HG02678 (cell line): ENCODE data around the gene TAB2.
"Not testable (repeated sequence)": the region's sequence is repeated elsewhere in the genome, so short reads cannot be mapped to it uniquely, and the experiment has no call there.

Source experiments
- ATAC-seq: cut with Tn5 transposase; IDR thresholded peaks from one replicate; pipeline ENCODE4 v1.9.1; 2021; ENCODE audit warnings: mild to moderate bottlenecking, moderate library complexity; ENCODE audit not compliant: unreplicated experiment

TAB2 gene

DNA sequence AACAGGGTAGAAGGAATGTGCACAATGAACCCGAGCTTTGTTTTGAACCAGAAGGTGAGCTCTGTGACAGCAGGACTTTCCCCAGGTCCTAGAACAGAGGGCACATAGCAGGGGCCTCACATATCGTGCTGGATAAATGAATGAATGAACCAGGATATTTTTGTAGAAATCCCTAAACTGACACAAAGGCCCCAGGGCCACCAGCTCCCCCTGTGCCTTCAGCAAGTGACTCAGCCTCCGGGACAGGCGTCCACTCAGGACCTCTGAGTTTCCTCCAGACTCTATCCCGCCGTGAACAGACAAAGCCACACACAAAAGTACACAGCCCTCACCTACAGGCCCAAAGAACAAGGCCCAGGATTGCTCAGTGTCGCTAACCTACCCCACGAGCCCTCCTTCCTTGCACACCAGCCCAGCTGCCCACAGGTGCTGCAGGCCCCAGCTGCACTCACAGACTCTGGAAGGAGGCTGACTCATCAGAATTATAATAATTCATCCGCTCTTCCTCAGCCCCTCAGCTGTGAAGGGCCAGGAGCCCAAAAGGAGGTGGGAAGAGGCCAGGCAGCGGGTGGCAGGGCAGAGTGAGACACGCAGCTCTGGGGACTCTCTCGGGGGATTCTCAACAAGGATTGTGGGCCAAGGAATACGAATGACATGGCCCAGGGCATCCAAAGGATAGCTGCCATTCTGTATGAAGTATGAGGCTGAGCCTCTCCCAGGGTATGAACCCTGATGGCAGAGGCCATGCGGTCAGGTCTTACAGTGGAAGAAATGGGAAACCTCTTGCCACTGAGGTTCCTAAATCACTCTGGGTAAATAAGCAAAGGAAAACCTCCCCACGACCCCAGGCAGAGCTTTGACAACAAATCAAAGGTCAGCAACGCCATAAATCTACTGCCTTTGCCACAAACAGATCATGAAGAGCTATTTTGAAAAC, 123.5 kb downstream of the TAB2 start:
- ATAC-seq = no peak

DNA sequence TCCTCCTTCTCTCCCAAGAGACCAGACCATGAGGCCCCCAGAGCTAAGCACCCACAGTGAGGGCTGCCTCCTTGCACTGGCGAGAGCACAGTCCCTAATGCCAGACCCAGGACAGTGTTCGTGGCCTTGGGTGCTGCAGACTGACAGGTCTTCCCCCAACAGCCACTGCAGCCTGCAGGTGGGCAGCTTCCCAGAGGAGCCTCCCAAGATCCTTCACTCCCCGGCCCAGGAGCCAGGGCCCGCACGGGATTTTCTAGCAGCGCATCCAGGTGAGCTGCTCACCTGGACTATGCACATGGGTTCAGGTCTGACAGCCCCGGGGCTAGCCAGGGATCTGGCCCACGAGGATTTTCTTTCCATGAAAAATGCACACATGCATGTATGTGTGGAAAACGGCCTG, 124.2 kb downstream of the TAB2 start:
- no peak for ATAC-seq

DNA sequence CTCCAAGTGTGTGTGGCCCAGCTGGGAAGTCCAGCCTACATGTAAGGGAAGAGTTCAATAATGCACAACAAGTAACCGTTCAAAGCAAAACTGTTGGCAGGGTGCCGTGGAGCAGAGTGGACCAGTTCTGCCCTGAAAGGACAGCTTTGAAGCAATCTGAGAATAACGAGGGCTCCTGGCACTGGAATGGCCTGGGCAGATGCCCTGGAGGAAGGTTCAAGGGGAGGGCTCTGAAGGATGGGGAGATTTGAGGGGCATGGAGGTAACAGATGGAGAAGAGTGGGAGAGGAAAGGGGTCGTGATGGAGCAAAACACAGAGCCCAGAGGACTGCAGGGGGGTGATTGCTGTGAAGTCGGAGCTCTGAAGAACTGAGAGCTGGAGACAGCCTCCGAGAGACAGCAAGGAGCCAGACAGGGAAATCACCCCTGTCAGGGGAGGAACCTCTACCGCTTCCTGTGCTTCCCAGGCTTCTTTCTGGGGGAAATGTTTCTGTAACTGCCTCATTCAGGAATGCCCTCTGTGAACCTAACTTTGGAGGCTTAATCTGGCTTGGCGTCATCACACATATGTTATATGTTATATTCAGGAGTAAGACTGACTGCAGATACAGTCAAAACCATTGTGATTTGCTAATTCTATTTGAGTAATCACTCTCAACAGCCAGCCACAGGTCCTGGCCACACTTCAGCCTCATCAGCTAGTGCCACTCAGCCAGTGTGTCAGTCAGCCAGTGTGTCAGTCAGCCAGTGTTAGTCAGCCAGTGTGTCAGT, 126.1 kb downstream of the TAB2 start:
- ATAC-seq = no peak

DNA sequence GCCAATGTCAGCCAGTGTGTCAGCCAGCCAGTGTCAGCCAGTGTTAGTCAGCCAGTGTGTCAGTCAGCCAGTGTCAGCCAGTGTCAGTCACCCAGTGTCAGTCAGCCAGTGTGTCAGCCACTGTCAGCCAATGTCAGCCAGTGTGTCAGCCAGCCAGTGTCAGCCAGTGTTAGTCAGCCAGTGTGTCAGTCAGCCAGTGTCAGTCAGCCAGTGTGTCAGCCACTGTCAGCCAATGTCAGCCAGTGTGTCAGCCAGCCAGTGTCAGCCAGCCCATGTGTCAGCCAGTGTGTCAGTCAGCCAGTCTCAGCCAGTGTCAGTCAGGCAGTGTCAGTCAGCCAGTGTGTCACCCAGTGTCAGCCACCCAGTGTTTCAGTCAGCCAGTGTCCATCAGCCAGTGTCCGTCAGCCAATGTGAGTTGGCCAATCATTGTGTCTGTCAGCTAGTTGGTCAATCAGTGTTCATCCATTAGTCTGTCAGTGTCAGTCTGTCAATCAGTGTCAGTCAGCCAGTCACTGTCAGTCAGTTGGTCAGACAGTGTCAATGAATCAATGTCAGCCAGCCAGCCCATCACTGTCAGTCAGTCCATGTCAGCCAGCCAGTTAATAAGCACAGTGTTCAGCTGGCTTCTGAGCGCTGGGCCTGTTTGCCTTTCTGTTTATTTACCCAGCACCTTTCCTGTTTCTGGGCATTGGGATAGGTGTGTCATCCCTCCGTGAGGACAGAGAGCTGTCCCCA, 127.0 kb downstream of the TAB2 start:
- ATAC-seq = not testable (repeated sequence)

DNA sequence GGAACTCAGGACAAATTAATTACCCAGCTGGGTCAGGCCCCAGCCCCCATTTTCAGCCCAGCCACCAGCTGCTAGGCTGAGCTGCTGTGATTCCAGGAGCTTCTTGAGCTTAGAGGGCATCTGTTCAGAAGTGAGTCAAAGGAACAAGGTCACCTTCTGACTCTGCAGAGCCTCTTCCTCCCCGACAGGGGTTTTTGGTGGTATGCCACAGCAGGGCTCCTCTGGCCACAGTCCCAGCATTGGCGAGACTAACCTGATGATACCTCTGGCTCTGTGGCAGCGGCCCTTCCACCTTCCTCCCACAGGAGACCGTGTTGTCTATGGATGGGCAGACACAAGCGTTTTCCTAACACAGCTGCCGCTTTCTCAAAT, 127.6 kb downstream of the TAB2 start:
- no peak for ATAC-seq

DNA sequence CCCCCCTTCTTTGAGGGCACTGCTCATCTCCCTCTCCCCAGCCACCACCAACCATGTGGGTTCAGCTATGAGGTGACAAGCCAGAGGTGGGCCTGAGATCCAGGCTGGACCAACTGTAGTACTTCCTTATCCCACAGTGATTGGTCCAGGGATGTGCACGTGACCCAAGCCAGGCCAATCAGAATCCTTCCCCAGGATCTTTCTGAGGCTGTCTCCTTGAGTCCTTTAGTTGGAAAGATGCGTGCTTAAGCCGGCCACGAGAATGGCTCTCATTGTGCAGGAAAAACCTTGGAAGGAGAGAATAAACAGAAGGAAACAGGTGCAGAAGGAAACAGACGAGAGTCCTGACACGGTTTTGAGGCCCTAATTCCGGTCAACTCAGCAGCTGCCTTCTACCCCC, 128.1 kb downstream of the TAB2 start:
- no peak for ATAC-seq

DNA sequence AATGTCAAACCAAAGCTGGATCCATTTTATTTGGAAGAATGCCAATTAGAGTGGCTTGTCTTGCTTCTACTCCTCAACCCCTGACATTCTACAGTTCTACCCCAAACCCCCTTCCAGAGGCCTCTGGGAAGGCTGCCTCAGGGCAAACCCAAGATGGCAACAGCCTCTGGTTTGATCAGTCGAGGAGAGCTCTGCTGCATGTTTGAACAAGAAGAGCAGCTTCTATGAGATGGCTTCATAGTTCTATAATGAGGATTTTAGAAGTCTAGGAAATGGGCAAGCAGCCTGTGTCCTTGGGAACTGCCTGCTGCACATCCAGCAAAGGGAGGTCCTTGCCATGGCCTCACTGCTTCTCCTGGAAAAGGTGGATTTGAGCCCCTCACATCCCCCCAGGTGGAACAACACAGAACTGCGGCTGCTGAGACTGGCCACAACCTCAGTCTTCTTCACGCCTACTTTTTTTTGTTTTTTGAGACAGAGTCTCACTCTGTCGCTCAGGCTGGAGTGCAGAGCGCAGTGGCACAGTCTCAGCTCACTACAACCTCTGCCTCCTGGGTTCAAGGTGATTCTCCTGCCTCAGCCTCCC, 129.4 kb downstream of the TAB2 start:
- no peak for ATAC-seq

DNA sequence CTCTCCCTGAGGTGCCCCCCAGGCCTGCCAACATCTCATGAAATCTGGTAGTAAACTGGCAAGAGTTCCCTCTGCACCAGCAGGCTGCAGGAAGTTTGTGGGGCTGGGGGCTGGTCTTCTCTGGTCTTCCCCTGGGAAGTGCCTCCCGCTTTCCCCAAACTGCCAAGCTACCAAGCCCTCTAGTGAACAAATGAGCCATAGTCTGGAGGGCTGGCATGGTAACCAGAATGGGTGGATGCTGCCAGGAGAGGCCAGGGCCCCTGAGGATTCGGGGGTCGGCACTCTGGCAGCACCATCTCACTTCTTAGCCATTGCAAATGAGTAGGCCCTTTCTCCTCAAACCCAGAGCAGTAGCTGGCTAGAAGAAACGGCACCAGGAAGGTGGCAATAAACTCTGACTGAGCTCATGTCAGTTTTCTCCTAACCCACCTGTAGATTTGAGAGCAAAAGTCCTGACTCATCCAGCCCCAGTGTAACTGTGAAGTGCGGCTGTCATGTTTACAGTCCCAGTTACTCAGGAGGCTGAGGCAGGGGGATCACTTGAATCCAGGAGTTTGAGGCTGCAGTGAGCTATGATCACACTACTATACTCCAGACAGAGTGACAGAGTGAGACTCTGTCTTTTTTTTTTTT, 131.4 kb downstream of the TAB2 start:
- no peak for ATAC-seq

DNA sequence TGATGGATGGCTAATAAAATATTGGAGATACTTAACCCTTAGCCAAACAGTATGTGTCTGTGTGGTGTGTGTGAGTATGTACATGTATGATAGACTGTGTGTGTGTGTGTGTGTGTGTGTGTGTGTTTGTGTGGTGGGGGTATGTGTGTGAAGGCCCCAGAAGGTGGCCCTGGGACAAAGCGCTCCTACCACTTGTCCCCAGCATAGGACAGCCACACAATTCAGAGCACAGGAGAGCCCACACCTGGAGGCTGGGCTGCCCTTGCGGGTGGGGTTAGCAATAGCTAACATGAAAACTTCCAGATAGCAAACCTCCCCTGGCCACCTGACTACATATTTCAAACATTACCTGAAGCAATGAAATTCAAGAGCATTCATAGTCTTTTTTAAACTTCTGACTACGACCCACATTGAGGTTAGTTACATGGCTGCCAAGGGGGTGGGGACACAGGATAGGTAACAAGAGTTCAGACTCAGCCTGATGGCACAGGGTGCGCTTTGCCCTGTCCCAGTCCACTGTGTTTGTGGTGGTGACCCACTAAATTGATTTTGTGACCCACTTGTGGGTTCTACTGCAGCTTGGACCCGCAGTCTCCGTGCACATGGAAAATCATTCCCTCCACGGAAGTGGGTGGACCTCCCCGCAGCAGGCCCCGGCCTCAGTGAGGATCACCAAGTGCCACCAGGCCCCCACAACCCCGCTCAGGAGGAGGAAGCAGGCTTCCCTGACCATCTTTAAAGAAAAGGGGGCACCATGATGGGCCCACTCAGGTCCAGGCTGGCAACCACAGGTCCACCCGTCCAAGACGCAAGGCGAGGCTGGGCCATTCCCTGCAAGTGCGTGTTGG, 132.5 kb downstream of the TAB2 start:
- no peak for ATAC-seq

DNA sequence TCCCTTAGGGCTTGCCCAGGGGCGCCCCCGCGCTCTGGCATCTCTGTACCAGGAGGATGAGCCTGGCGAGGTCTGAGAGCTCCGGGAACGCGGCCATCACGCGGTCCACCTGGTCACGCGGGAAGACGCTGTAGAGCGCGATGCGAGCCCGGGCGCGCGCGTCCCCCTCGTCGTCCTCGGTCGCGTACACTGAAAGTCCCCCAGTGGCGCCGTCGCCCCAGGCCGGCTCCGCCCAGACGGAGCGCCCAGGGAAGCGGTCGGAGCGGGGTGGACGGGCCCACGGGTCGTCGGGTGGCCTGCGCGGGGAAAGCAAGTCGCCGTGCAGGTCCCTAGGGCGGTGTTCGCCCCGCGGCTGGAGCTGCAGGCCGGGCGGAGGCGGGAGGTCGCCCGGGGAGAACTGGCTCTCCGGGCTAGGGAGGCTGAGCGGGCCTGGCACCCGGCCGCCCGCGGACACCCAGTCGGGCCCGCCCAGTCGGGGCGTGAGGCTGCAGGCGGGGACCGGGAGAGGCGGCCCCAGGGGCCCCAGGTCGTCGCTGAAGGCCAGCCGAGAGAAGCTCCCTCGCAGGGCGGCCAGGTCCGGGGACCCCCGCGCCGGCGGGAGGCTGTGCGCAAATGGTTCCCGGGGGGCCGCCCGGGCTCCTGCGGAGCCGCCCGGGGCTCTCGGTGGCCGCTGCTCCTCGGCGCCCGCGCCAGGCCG, 133.3 kb downstream of the TAB2 start:
- ATAC-seq = no peak

DNA sequence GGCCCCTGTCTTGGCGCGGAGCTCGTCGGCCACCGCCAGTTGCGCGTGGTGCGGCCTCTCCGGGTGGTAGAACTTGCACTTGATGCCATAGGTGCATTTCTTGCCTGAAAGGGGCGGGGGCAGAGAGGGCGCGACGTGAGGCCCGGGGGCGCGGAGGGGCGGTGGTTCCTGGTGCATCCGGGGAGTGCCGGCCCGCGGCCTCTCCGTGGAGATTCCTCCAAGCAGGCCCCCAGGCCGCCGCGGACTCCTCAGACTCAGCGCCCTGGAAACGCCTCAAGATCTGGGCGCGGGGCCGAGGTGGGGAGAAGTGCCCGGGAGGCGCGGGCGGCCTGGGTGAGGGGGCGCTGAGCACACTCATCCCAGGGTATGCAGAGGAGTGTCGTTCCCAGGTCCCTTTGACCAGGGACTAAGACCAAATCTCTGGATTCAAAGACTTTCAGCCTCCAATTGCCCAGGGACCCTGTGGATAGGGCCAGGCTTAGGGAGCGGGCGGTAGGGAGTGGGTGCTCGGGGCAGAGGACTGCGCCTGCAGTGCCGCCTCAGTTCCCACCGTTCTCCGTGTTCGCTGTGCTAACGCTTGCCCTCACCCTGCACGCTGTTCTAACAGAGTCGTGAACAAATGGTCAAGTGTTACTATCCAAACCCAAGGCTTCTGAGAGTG, 134.0 kb downstream of the TAB2 start:
- no peak for ATAC-seq

DNA sequence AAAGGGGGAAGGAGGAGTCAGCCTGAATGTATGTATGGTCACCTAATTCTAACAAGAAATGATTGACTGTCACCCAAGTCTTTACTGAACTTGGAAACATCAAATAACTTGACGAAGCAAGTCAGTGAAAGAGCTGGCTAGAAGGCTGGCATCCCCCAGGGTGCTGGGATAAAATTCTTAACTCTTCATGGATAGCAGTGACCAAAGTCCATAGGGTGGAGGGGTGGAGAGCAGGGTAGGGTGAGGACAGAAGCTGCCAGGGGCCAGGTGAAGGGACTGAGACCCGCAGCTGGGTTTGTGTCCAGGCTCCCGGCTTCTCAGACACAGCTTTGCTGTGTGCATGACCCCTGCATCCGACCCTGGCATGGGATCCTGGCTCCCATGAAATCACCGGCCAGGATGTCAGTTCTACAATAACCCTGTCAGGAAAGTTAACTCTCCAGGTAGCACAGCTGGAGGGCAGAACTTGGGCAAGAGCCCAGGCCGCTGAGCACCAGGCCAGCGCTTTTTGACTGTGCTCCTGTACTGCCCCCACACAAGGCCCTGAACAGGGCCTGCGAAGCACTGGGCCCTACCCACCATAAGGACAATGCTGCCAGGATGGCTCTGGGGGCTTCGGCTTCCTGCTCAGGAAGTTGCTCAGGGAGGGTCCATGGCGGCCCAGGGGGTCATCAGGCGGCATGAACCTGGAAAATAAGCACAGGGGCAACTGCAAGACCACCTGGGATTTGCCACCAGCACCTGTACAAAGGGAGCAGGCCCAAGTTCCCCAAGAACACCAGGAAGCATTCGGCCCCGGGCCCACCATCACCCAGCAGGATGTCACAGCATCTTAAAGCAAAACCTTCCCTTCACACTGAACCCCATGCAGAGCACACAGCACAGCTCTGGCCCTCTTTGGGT, 134.8 kb downstream of the TAB2 start:
- ATAC-seq = no peak

DNA sequence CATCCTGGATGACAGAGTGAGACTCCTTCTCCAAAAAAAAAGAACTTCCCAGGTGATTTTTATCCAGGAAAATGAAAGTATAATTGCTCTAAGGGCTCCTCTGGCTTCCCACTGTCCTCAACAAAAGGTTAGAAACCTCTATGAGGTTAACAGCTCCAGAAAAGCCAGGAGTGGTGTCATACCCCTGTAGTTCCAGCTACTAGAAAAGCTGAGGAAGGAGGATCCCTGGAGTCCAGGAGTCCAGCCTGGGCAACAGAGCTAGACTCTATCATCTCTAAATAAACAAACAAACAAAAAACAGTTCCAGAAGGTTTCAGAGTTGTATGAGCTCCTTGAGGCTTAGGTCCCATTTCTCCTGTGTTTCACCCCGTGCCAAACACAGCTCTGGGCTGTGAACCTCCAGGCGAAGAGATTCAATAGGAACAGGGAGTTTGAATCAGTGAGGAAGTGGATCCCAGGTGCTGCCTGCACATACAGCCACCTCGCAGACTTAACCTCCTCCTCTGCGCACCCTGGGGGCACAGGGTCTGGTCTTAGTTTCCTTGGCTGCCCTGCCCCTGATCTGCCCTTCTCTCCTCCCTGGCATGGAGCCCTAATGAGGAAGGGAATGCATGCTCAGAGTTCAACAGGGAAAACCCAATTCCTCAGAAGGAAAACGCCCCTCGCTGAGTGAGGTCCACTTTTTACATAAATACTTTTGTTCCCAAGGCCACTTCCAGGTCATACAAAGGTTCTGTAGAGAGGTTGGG, 136.3 kb downstream of the TAB2 start:
- ATAC-seq = no peak

DNA sequence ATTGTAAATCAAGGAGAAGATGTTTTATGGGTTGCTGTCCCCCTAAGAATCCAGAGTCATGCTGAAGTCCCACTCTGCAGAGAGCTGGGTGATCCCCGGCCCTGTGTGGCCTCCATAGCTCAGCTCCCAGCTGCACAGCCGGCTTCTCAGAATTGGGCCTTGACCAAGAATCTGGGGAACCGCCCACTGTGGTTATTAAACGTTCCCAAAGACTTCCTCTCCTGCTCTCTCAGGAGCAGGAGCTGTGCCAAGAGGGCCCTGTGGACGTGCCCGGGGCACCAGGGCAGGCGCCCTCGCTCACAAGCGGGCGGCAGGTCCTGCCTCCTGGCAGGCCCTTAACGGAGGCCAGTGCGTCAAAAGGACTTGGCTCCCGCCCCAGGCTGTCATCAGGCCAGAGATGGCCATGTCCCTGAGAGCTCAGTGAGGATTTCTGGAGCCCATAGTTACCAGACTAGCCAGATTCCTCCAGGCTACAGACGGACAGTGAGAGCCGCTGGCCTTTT, 136.9 kb downstream of the TAB2 start:
- no peak for ATAC-seq

DNA sequence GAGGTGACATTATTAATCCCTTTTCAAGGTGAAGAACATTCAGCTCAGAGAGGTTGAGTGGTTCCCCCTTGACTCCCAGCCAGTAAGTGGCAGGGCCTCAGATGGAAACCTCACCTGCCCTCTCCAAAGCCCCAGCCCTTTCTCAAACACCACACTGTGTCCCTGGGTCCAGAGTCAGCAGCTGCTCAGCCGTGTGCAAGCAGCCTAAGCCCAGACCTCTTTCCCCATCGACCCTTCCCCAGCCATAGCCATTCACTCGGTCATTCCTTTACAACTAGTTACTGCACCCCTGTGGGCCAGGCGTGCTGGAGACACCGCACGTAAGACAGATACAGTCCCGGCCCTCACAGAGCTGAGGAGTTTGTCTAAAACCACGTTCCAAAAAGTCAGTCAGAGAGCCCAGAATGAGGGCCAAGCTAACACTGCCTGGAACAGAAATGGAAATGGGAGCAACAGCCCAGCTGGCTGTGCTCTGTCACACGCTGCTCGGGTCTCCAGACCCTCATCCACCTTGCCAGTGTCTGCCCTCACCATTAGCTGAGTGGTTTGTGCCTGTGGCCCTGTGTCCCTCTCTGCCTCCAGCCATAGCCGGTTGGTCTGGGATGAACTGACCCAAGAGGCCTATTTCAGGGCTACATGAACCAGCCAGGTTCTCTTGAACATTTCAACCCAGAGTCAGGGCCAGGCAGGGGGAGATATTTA, 137.7 kb downstream of the TAB2 start:
- ATAC-seq = no peak
